Neuron (in vitro differentiated cells): ENCODE results near the gene CRTC1.

Source experiments
- H2AFZ ChIP-seq: one replicate; pipeline ENCODE4 v1.6.1; 2013; ENCODE audit warnings: low read depth, mild to moderate bottlenecking, inconsistent platforms, low read length, moderate library complexity
- H3K27me3 ChIP-seq: one replicate; pipeline ENCODE4 v1.6.1; 2013; ENCODE audit warnings: low read length; ENCODE audit not compliant: insufficient read depth
- H3K36me3 ChIP-seq: one replicate; pipeline ENCODE4 v1.6.1; 2013; ENCODE audit warnings: low read length; ENCODE audit not compliant: insufficient read depth
- H3K4me1 ChIP-seq: one replicate; pipeline ENCODE4 v1.6.1; 2013; ENCODE audit warnings: low read length; ENCODE audit not compliant: insufficient read depth
- H3K4me3 ChIP-seq: 2 replicates; pipeline ENCODE4 v1.5.1; 2013; ENCODE audit warnings: mild to moderate bottlenecking, low read length, moderate library complexity
- H3K9me3 ChIP-seq: one replicate; pipeline ENCODE4 v1.6.1; 2013; ENCODE audit warnings: low read length

CRTC1 gene

GRCh38 chr19:18736415-18737336, 53.2 kb downstream of the CRTC1 start:
- no peak overlapping the region for H3K4me3 ChIP-seq
- H3K4me1 ChIP-seq: no peaks in the 10 kb centered on the region
- H2AFZ ChIP-seq: no peak overlapping the region
- no peaks in the 10 kb centered on the region for H3K9me3 ChIP-seq
- no peaks in the 10 kb centered on the region for H3K27me3 ChIP-seq
- H3K36me3 ChIP-seq: no peaks in the 10 kb centered on the region

DNA sequence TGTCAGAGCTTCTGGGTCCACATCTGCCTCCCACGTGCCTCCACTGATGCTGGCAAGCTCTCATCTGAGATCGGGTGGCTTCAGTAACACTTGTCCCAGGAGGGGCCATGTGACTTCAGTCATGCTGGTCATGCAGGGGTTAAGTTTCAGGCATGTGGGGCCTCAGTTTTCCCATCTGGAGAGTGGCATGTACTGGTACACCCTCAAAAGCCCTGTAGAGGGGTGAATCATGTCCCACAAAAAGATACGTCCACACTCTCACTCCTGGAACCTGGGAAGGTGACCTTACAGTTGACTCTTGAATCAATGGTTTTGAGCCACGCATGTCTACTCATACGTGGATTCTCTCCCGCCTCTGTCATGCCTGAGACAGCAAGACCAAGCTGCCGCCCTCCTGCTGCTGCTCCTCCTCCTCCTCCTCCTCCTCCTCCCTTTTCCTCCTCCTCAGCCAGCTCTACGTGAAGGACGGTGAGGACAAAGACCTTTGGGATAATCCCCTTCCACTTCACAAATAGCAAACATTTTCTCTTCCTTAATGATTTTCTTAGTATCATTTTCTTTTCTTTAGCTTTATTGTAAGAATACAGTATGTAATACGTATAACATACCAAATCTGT, 54.0 kb downstream of the CRTC1 start:
- no peaks in the 10 kb centered on the region for H3K9me3 ChIP-seq
- no peak overlapping the region for H3K4me3 ChIP-seq
- no peaks in the 10 kb centered on the region for H3K36me3 ChIP-seq
- H2AFZ ChIP-seq: no peak overlapping the region
- no peaks in the 10 kb centered on the region for H3K27me3 ChIP-seq
- no peaks in the 10 kb centered on the region for H3K4me1 ChIP-seq

DNA sequence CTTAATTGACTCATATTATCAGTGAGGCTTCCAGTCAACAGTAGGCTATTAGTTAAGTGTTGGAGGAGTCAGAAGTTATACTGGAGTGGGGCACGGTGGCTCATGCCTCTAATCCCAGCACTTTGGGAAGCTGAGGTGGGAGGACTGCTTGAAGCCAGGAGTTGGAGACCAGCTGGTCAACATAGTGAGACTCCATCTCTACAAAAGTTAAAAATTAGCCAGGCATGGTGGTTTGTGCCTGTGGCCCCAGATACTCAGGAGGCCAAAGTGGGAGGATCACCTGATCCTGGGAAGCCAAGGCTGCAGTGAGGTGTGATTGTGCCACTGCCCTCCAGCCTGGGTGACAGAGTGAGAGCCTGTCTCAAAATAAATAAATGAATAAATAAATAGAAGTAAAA, 54.5 kb downstream of the CRTC1 start:
- Histone ChIP-seq H3K4me3 (no peak overlapping the region), H3K9me3 (no peaks in the 10 kb centered on the region), H3K4me1 (no peaks in the 10 kb centered on the region), H3K36me3 (no peaks in the 10 kb centered on the region), H3K27me3 (no peaks in the 10 kb centered on the region), H2AFZ (no peak overlapping the region)

- Histone ChIP-seq H3K4me1 (no peaks in the 10 kb centered on the region), H3K27me3 (no peaks in the 10 kb centered on the region), H3K4me3 (no peak overlapping the region), H2AFZ (no peak overlapping the region), H3K36me3 (no peaks in the 10 kb centered on the region), H3K9me3 (no peaks in the 10 kb centered on the region)
Observed at GRCh38 chr19:18738961-18739690, 55.6 kb downstream of the CRTC1 start.

DNA sequence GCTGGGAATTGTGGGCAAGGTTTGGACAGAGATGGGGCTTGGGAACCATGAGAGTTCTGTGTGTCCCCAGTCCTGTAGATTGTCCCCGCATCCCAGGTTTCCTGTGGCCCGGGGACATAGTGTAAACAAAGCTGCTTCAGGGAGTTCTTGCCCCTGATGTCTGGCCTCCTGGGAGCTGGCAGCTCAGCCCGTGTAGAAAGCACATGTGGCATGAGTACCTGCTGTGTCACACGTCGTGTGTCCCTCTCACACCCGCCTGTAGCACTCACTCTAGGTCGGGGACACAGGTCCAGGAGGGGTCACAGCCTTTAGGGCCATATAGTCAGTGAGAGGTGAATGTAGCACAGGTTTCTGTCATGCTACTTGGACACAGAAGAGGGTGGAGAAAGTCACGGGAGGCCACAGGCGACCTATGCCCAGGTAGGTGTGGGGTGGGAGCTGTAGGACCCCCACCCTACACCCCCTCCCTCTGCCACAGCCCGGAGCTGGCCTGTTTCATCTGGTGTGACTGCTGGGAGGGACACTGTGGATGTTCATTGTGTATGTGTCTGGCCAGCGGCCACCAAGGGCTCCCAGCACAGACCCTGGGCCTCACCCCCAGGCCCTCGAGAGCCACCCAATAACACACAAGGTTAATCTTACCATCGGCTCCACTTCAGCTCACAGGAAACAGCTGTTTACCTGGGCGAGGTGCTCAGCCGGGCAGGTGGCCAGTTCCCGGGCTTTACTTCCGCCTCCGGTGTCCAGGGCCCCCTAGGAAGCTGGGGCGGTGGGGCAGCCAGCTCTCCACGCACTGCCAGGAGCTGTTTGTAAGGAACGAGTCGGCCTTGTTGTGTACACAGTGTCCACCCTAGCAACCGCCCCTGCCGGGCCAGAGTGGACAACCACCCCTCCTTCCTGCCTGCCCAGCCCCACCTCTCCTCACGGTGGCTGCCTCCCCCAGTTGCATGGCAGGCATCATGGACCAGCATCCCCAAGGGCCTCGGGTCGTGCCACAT, 57.9 kb downstream of the CRTC1 start:
- peaks cover under 1% of the 10 kb centered on the region for H3K4me1 ChIP-seq
- H3K9me3 ChIP-seq: no peaks in the 10 kb centered on the region
- no peaks in the 10 kb centered on the region for H3K27me3 ChIP-seq
- H3K4me3 ChIP-seq: no peak overlapping the region
- H2AFZ ChIP-seq: no peak overlapping the region
- H3K36me3 ChIP-seq: no peaks in the 10 kb centered on the region

- Histone ChIP-seq H3K27me3 (no peaks in the 10 kb centered on the region), H3K9me3 (no peaks in the 10 kb centered on the region), H3K4me1 (peaks cover 4% of the 10 kb centered on the region), H2AFZ (no peak overlapping the region), H3K4me3 (no peak overlapping the region), H3K36me3 (no peaks in the 10 kb centered on the region)
Observed at GRCh38 chr19:18742324-18742723, 58.8 kb downstream of the CRTC1 start.

DNA sequence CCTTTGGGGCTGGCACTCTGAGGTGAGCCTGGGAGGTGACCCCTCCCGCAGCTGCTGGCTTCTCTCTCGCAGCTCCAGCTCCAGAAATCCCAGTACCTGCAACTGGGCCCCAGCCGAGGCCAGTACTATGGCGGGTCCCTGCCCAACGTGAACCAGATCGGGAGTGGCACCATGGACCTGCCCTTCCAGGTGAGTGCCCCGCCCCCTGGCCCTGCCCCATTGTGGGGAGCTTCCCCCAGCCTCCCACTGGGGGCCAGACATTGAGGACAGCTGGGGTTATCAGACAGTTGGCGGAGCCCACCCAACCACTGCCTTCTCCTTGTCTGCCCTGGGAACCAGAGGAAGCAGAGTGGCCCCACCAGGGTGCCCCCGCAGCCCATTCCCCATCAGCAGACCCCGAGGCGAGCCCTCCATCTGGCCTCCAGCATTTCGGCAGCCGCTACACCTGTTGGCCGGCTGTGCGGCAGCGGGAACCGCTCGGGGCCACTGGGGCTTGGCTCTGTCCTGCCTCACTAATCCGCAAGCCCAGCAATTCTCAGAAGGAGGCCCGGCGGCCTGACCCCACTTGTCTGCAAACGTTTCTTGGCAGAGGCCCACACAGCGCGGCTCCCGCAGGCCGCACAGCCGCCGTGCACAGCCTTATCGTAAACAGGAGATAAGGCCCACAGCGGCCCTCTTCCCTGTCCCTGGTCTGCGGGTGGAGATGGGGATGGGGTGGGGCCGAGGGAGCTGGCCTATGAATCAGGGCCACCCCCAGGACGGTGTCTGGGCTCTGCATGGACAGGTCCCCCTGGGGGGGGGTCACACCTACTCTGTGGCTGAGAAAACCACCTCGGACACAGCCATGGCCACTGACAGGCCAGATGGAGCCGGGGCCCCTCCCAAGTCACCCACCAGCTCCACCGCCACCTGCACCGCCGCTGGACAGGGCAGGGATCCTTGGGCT, 59.6 kb downstream of the CRTC1 start:
- H3K4me1 ChIP-seq: peaks cover 4% of the 10 kb centered on the region
- no peak overlapping the region for H3K4me3 ChIP-seq
- H3K36me3 ChIP-seq: no peaks in the 10 kb centered on the region
- no peaks in the 10 kb centered on the region for H3K9me3 ChIP-seq
- H2AFZ ChIP-seq: no peak overlapping the region
- no peaks in the 10 kb centered on the region for H3K27me3 ChIP-seq

GRCh38 chr19:18743784-18744418, 60.4 kb downstream of the CRTC1 start:
- Histone ChIP-seq H3K4me3 (no peak overlapping the region), H3K9me3 (no peaks in the 10 kb centered on the region), H3K4me1 (peaks cover 4% of the 10 kb centered on the region), H3K36me3 (no peaks in the 10 kb centered on the region), H3K27me3 (no peaks in the 10 kb centered on the region), H2AFZ (no peak overlapping the region)

- Histone ChIP-seq H3K36me3 (peaks cover 2% of the 10 kb centered on the region), H3K27me3 (no peaks in the 10 kb centered on the region), H3K4me3 (no peak overlapping the region), H2AFZ (no peak overlapping the region), H3K4me1 (peaks cover 4% of the 10 kb centered on the region), H3K9me3 (no peaks in the 10 kb centered on the region)
Observed at GRCh38 chr19:18745012-18745735, 61.7 kb downstream of the CRTC1 start.

DNA sequence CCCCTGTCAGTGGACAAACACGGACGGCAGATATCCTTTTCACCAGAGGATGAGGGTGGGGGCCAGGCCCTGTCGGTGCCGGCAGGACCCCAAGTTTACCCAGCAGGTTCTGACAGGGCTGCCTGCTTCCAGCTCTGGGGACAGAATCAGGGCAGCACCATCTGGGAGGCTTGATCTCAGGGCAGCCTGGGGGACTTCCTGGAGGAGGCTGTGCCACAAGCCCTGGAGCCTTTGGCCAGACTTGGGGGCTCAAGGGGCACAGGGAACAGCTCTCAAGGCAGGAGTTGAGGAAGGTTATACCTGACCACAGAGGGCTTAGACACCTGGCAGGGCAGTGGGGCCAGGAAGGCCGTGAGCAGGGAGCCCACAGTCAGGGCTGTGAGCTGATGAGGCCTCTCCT, 62.5 kb downstream of the CRTC1 start:
- Histone ChIP-seq H3K27me3 (no peaks in the 10 kb centered on the region), H3K9me3 (no peaks in the 10 kb centered on the region), H3K4me3 (no peak overlapping the region), H2AFZ (no peak overlapping the region), H3K4me1 (peaks cover 4% of the 10 kb centered on the region), H3K36me3 (peaks cover 9% of the 10 kb centered on the region)
